Measurements from ENCODE around the gene RBBP8NL.

Gene RBBP8NL

GRCh38 chr20:62461834-62462233, 34.5 kb upstream of the RBBP8NL start:
- TF ChIP-seq, protein P1, sequence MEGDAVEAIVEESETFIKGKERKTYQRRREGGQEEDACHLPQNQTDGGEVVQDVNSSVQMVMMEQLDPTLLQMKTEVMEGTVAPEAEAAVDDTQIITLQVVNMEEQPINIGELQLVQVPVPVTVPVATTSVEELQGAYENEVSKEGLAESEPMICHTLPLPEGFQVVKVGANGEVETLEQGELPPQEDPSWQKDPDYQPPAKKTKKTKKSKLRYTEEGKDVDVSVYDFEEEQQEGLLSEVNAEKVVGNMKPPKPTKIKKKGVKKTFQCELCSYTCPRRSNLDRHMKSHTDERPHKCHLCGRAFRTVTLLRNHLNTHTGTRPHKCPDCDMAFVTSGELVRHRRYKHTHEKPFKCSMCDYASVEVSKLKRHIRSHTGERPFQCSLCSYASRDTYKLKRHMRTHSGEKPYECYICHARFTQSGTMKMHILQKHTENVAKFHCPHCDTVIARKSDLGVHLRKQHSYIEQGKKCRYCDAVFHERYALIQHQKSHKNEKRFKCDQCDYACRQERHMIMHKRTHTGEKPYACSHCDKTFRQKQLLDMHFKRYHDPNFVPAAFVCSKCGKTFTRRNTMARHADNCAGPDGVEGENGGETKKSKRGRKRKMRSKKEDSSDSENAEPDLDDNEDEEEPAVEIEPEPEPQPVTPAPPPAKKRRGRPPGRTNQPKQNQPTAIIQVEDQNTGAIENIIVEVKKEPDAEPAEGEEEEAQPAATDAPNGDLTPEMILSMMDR (IDR thresholded peaks at IDR 0.05; ENCODE audit: insufficient read depth, low read depth, low read length, missing control alignments), result no peak
- DNase-seq (ENCODE audit: low read depth), result no peak
- no peak overlapping the region for H3K4me3 ChIP-seq (ENCODE audit: low read depth, low read length)

DNA sequence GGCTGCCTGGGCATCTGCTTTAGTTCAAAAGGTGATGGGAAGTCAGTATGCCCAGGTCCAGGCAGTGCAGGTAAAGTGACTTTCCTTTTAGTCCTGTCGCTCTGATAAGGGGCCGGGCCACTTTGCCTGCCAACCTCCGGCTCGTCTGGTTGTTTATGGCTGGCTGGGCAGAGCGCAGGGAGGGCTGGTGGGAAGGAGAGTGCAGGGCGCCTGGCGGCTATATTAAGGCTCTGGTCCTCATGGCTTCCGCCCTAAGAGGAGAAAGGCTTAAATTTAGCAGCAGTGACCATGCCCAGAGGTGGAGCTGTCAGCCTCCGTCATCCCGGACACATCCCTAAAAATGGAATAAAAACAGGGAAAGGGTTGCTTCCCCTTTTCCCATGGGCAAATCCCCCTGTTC, 33.8 kb upstream of the RBBP8NL start:
- no peak for DNase-seq (ENCODE audit: low read depth)

DNA sequence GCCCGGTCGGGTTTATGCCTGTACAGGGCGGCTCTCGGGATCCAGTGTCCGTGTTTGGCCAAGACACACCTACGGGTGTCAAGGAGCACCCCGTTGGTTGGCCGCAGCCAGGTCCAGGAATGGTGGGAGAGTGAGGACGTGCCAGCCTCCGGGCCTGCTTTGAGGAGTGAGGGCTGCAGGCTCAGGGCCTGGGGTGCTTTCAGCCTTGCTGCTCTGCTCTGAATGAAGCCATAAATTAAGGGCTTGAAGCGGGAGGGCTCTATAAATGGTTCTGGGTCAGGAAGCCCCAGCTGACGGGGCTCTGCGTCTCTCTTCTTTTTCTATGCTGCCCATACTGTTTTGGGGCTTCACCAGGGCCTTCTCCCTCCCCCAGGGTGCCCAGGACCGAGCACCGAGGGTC, 33.3 kb upstream of the RBBP8NL start:
- TF ChIP-seq, protein P1 (IDR thresholded peaks at IDR 0.05; ENCODE audit: insufficient read depth, low read depth, low read length, missing control alignments), result no peak
- no peak overlapping the region for H3K4me3 ChIP-seq (ENCODE audit: low read depth, low read length)
- no peak for DNase-seq (ENCODE audit: low read depth)

More for the DNA sequence above, 33.8 kb upstream of the RBBP8NL start:
- no peak overlapping the region for H3K4me3 ChIP-seq (ENCODE audit: low read depth, low read length)
- TF ChIP-seq, protein P1 (IDR thresholded peaks at IDR 0.05; ENCODE audit: insufficient read depth, low read depth, low read length, missing control alignments), result no peak

DNA sequence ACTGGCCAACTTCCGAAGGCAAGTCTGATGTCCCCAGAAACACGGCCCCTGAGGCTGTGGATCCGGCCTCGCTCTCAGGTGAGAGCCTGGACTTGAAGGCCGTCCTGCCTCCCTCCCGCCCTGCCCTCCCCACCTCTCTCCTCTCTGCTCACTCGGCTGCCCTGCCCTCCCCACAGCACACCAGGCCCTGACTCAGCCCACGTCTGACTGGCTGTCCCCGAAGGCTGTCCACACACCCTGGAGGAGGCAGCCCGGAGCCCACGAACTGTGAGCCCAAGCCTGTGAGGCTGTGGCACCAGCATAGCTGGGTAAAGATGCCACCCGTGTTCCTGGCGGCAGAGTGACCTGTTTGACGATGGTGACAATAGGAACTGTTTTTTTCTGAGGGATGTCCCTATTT, 32.1 kb upstream of the RBBP8NL start:
- TF ChIP-seq, protein P1 (IDR thresholded peaks at IDR 0.05; ENCODE audit: insufficient read depth, low read depth, low read length, missing control alignments), result no peak
- DNase-seq (ENCODE audit: low read depth), result no peak
- no peak overlapping the region for H3K4me3 ChIP-seq (ENCODE audit: low read depth, low read length)

- no peak for DNase-seq (ENCODE audit: low read depth)
- no peak overlapping the region for H3K4me3 ChIP-seq (ENCODE audit: low read depth, low read length)
- TF ChIP-seq, protein P1 (IDR thresholded peaks at IDR 0.05; ENCODE audit: insufficient read depth, low read depth, low read length, missing control alignments), result no peak
These were observed 31.2 kb upstream of the RBBP8NL start for GRCh38 chr20:62458275-62459251.

GRCh38 chr20:62457831-62458230, 30.5 kb upstream of the RBBP8NL start:
- TF ChIP-seq, protein P1 (IDR thresholded peaks at IDR 0.05; ENCODE audit: insufficient read depth, low read depth, low read length, missing control alignments), result no peak
- no peak for DNase-seq (ENCODE audit: low read depth)
- no peak overlapping the region for H3K4me3 ChIP-seq (ENCODE audit: low read depth, low read length)
